Neural cell (in vitro differentiated cells): ENCODE measurements around the gene ART5. TPM values are rescaled to one million over a fixed set of nuclear protein-coding genes. Genes with fewer than 3 reads are reported as not detected.

Source experiments
- H2AFZ ChIP-seq: fragments of 200-600, 300-800 bp; sonication (generic), shearing (Covaris generic); 2 replicates; pipeline ENCODE4 v1.6.0; 2014; ENCODE audit warnings: low read depth, mild to moderate bottlenecking, antibody characterized with exemption, low read length, moderate library complexity
- H3F3A ChIP-seq: fragments of 200-600 bp; shearing (Covaris generic); 2 replicates; pipeline ENCODE4 v1.6.1; 2016; ENCODE audit warnings: mild to moderate bottlenecking, moderate library complexity, mixed read lengths, antibody characterized with exemption, low read length; ENCODE audit not compliant: insufficient read depth, poor library complexity, severe bottlenecking
- H3K27ac ChIP-seq: fragments of 200-600, 300-800 bp; sonication (generic), shearing (Covaris generic); 2 replicates; pipeline ENCODE4 v1.5.1; 2014; ENCODE audit warnings: mild to moderate bottlenecking, low read length, moderate library complexity
- H3K27me3 ChIP-seq: fragments of 300-800, 200-600 bp; sonication (generic), shearing (Covaris generic); 2 replicates; pipeline ENCODE4 v1.6.0; 2014; ENCODE audit warnings: mild to moderate bottlenecking, low read depth, low read length, moderate library complexity; ENCODE audit not compliant: insufficient read depth
- H3K36me3 ChIP-seq: fragments of 300-800, 200-600 bp; sonication (generic), shearing (Covaris generic); 2 replicates; pipeline ENCODE4 v1.5.1; 2014; ENCODE audit warnings: mild to moderate bottlenecking, antibody characterized with exemption, low read length, moderate library complexity; ENCODE audit not compliant: insufficient read depth
- H3K4me2 ChIP-seq: fragments of 300-800, 200-600 bp; sonication (generic), shearing (Covaris generic); 2 replicates; pipeline ENCODE4 v1.6.0; 2014; ENCODE audit warnings: mild to moderate bottlenecking, low read length
- H3K4me3 ChIP-seq: fragments of 300-800, 200-600 bp; sonication (generic), shearing (Covaris generic); 2 replicates; pipeline ENCODE4 v1.5.1; 2014; ENCODE audit warnings: mild to moderate bottlenecking, low read length, moderate library complexity
- H3K79me2 ChIP-seq: fragments of 200-600 bp; shearing (Covaris generic); replicated peaks from 2 replicates; pipeline ENCODE4 v1.6.0; 2014; ENCODE audit warnings: mild to moderate bottlenecking, low read length, moderate library complexity; ENCODE audit not compliant: insufficient read depth
- H3K9ac ChIP-seq: fragments of 300-800, 200-600 bp; sonication (generic), shearing (Covaris generic); 2 replicates; pipeline ENCODE4 v1.6.1; 2016; ENCODE audit warnings: mild to moderate bottlenecking, low read length, mixed read lengths
- H3K9me2 ChIP-seq: fragments of 200-600 bp; shearing (Covaris generic); 2 replicates; pipeline ENCODE4 v1.6.1; 2016; ENCODE audit warnings: mild to moderate bottlenecking, low read length, mixed read lengths; ENCODE audit not compliant: insufficient read depth
- H3K9me3 ChIP-seq: fragments of 200-600, 300-800 bp; sonication (generic), shearing (Covaris generic); 2 replicates; pipeline ENCODE4 v1.6.1; 2016; ENCODE audit warnings: mild to moderate bottlenecking, mixed run types, low read length, moderate library complexity, mixed read lengths
- H4K20me1 ChIP-seq: fragments of 200-600 bp; shearing (Covaris generic); 2 replicates; pipeline ENCODE4 v1.6.1; 2016; ENCODE audit warnings: mild to moderate bottlenecking, mixed run types; ENCODE audit not compliant: insufficient read depth
- EP300 ChIP-seq: fragments of 450-650 bp; conservative IDR thresholded peaks from 2 replicates; pipeline ENCODE4 v1.6.1; 2014; ENCODE audit warnings: antibody characterized with exemption, mild to moderate bottlenecking, moderate library complexity; ENCODE audit not compliant: poor library complexity, severe bottlenecking
- EZH2 ChIP-seq: fragments of 200-600, 300-800 bp; shearing (Covaris generic), sonication (generic); IDR thresholded peaks from 2 replicates; pipeline ENCODE4 v1.6.1; 2014; ENCODE audit warnings: antibody characterized with exemption, low read length, borderline replicate concordance, mild to moderate bottlenecking; ENCODE audit not compliant: insufficient read depth, poor library complexity, severe bottlenecking
- MXI1 ChIP-seq: fragments of 450-650 bp; conservative IDR thresholded peaks from 2 replicates; pipeline ENCODE4 v1.6.1; 2014; ENCODE audit warnings: antibody characterized with exemption, mild to moderate bottlenecking; ENCODE audit not compliant: poor library complexity, severe bottlenecking
- POLR2AphosphoS5 ChIP-seq: IDR thresholded peaks from 2 replicates; pipeline ENCODE4 v1.6.1; 2012
- RAD21 ChIP-seq: fragments of 450-650 bp; conservative IDR thresholded peaks from 2 replicates; pipeline ENCODE4 v1.6.1; 2014; ENCODE audit warnings: antibody characterized with exemption, mild to moderate bottlenecking, moderate library complexity
- REST ChIP-seq: IDR thresholded peaks from 2 replicates; pipeline ENCODE4 v1.6.1; 2012; ENCODE audit warnings: borderline replicate concordance
- SMC3 ChIP-seq: fragments of 450-650 bp; conservative IDR thresholded peaks from 2 replicates; pipeline ENCODE4 v1.6.1; 2014; ENCODE audit warnings: antibody characterized with exemption, mild to moderate bottlenecking, moderate library complexity; ENCODE audit not compliant: poor library complexity
- TAF1 ChIP-seq: IDR thresholded peaks from 2 replicates; pipeline ENCODE4 v1.6.1; 2012; ENCODE audit warnings: low read depth
- polyA plus RNA-seq: library from polyadenylated mRNA; depleted of rRNA; stranded (reverse); fragments of >200 nt; gene quantifications from 2 replicates; pipeline ENCODE4 v1.2.3, GENCODE V29; 2014
- TF ChIP-seq, protein P1 (sequence below): fragments of 450-650 bp; IDR thresholded peaks from 2 replicates; pipeline ENCODE4 v1.5.1; 2014; ENCODE audit warnings: antibody characterized with exemption, mild to moderate bottlenecking, moderate library complexity; ENCODE audit not compliant: poor library complexity, severe bottlenecking

Gene ART5
- polyA plus RNA-seq, 1 donor from 2014 or later: not detected

DNA sequence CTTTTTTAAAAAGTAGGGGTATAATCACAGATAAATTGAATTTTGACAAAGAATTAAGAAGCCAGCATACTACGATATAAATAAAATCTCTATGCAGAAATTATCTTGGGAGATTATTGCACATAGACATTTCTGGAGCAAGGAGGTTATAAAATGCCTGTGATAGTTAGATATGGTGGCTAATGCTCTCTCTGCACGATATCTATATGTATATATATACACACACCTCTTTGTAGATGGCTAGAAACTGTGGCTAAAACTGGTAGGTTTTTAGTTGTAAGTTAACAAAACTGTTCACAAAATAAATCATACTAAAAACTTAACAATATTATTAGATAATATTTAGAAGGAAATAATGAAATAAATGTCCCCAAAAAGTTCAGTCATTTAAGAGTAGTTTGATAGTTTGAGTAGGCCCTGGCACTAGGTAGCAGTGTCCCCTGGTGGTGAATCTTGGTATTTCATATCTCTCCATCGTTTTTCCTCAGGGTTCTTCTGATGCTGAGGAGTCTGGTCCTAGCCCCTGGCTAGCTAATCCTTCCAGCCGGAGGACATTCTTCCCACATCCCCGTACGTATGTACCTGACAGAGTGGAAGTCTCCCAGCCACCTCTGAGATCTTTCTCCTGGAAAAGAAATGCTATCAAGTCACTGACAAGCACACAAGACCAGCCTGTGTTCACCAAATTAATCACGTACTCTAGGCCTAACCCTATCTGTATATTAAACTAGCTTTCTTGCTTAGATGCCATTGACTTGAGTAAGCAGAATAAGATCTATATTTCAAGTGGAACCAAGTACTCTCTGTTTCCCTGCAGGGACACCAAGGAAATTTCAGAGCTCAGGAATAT, 32.2 kb downstream of the ART5 start:
- Histone ChIP-seq H3K4me3 (no peak overlapping the region), H3F3A (no peaks in the 10 kb centered on the region), H2AFZ (no peak overlapping the region), H3K27me3 (no peaks in the 10 kb centered on the region), H3K9me3 (no peaks in the 10 kb centered on the region), H3K79me2 (no peaks in the 10 kb centered on the region), H3K27ac (no peak overlapping the region), H3K36me3 (no peaks in the 10 kb centered on the region), H4K20me1 (no peaks in the 10 kb centered on the region), H3K9ac (no peak overlapping the region), H3K9me2 (no peaks in the 10 kb centered on the region), H3K4me2 (no peak overlapping the region)
- TF ChIP-seq, protein P1, sequence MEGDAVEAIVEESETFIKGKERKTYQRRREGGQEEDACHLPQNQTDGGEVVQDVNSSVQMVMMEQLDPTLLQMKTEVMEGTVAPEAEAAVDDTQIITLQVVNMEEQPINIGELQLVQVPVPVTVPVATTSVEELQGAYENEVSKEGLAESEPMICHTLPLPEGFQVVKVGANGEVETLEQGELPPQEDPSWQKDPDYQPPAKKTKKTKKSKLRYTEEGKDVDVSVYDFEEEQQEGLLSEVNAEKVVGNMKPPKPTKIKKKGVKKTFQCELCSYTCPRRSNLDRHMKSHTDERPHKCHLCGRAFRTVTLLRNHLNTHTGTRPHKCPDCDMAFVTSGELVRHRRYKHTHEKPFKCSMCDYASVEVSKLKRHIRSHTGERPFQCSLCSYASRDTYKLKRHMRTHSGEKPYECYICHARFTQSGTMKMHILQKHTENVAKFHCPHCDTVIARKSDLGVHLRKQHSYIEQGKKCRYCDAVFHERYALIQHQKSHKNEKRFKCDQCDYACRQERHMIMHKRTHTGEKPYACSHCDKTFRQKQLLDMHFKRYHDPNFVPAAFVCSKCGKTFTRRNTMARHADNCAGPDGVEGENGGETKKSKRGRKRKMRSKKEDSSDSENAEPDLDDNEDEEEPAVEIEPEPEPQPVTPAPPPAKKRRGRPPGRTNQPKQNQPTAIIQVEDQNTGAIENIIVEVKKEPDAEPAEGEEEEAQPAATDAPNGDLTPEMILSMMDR: peak; percentile 63
- TF ChIP-seq RAD21: peak; percentile 60
- no peak for TF ChIP-seq POLR2AphosphoS5
- TF ChIP-seq SMC3: peak; percentile 63
- no peak for TF ChIP-seq REST
- no peak for TF ChIP-seq TAF1
- TF ChIP-seq EP300: no peak

DNA sequence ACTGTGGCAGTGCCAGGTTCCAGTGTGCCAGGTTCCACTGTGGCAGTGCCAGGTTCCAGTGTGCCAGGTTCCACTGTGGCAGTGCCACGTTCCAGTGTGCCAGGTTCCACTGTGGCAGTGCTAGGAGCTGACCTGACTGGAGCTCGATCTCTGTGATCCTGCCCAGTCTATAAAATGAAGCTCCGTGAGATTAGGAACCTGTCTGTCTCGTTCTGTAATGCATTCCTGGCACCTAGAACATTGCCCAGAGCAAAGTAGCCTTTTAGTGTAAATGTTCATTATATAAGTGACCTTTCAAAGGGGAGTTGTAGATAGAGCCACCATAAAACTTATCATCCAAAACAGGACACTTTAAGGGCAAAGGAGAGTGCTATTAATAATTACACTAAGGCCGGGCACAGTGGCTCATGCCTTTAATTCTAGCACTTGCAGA, 36.0 kb downstream of the ART5 start:
- H3K27me3 ChIP-seq: no peaks in the 10 kb centered on the region
- H3K79me2 ChIP-seq: no peaks in the 10 kb centered on the region
- H3K27ac ChIP-seq: no peak overlapping the region
- H3K4me3 ChIP-seq: no peak overlapping the region
- H3K9me2 ChIP-seq: no peaks in the 10 kb centered on the region
- no peak overlapping the region for H3K4me2 ChIP-seq
- TF ChIP-seq REST: no peak
- no peak for TF ChIP-seq EP300
- TF ChIP-seq POLR2AphosphoS5: no peak
- TF ChIP-seq RAD21: no peak
- no peak for TF ChIP-seq TAF1
- TF ChIP-seq EZH2: no peak
- TF ChIP-seq, protein P1: no peak
- TF ChIP-seq SMC3: no peak
- no peak for TF ChIP-seq MXI1
- no peaks in the 10 kb centered on the region for H3K36me3 ChIP-seq
- no peaks in the 10 kb centered on the region for H4K20me1 ChIP-seq
- no peak overlapping the region for H3K9ac ChIP-seq
- H3K9me3 ChIP-seq: no peaks in the 10 kb centered on the region
- no peaks in the 10 kb centered on the region for H3F3A ChIP-seq
- no peak overlapping the region for H2AFZ ChIP-seq
